B cell (primary cell): ENCODE results near the gene MICALL2. TPM values are rescaled to one million over a fixed set of nuclear protein-coding genes. Genes with fewer than 3 reads are reported as not detected.

Experiments used
- ATAC-seq: fragments of 200-7000 bp; cut with Tn5 transposase; one replicate; pipeline ENCODE4 v1.10.0; 2021; ENCODE audit warnings: low read depth, mild to moderate bottlenecking, moderate number of reproducible peaks, moderate library complexity
- CTCF ChIA-PET: fragments of 350-600 bp; sonication (Branson Sonifier 250); formaldehyde crosslinking; loops from one replicate; lab custom pipeline; 2021; ENCODE audit warnings: antibody characterized with exemption, inconsistent platforms; lab: Charles Lee
- POLR2A ChIA-PET: fragments of 350-600 bp; sonication (Branson Sonifier 250); formaldehyde crosslinking; loops from one replicate; lab custom pipeline; 2021; ENCODE audit warnings: antibody characterized with exemption; lab: Charles Lee
- DNase-seq: peaks from one replicate; pipeline ENCODE4 v3.0.0; 2013
- H2AFZ ChIP-seq: 2 replicates; pipeline ENCODE4 v1.6.1; 2012; ENCODE audit warnings: mild to moderate bottlenecking, low read depth, low read length; ENCODE audit not compliant: insufficient read depth, poor library complexity, severe bottlenecking
- H3K27ac ChIP-seq, 2 donors: 1 replicate in 1 of 2; 2 replicates in 1 of 2; pipeline ENCODE4 v1.5.1; 2012 to 2013; ENCODE audit warnings: low read length in 2 of 2, mild to moderate bottlenecking in 2 of 2, moderate library complexity in 1 of 2
- H3K27me3 ChIP-seq, 4 experiments: fragments of 200-600 bp in 1 of 4; sonication (generic) in 1 of 4; replicated peaks in 1 of 4; 1 replicate in 2 of 4; 2 replicates in 2 of 4; pipeline versions ENCODE4 v1.6.1 to v1.7.0; 2013 to 2016; ENCODE audit warnings: low read length in 3 of 4, mild to moderate bottlenecking in 2 of 4, mixed read lengths in 1 of 4, moderate library complexity in 1 of 4; ENCODE audit not compliant: insufficient read depth in 4 of 4, control insufficient read depth in 3 of 4; ENCODE audit errors: control extremely low read depth in 1 of 4
- H3K36me3 ChIP-seq, 2 experiments: replicated peaks in 1 of 2; 1 replicate in 1 of 2; 2 replicates in 1 of 2; pipeline versions ENCODE4 v1.6.1 to v1.7.1; 2013; ENCODE audit warnings: low read length in 1 of 2; ENCODE audit not compliant: insufficient read depth in 2 of 2, control insufficient read depth in 1 of 2; ENCODE audit errors: control extremely low read depth in 1 of 2, extremely low read depth in 1 of 2
- H3K4me1 ChIP-seq, 2 donors: fragments of 200-600 bp in 1 of 2; sonication (generic) in 1 of 2; 1 replicate in 1 of 2; 2 replicates in 1 of 2; pipeline versions ENCODE4 v1.5.1 to v1.6.1; 2013 to 2017; ENCODE audit warnings: low read length in 2 of 2; ENCODE audit not compliant: control insufficient read depth in 2 of 2, insufficient read depth in 2 of 2
- H3K4me2 ChIP-seq: replicated peaks from 2 replicates; pipeline ENCODE3; 2012; ENCODE audit warnings: mild to moderate bottlenecking, low read depth, low read length; ENCODE audit not compliant: poor library complexity, severe bottlenecking
- H3K4me3 ChIP-seq, 5 experiments: fragments of 200-600 bp in 1 of 5; sonication (generic) in 1 of 5; 1 replicate in 3 of 5; 2 replicates in 2 of 5; pipeline versions ENCODE4 v1.5.1 to v1.7.0; 2011 to 2016; ENCODE audit warnings: low read length in 4 of 5, mild to moderate bottlenecking in 4 of 5, low read depth in 2 of 5, control low read depth in 1 of 5, moderate library complexity in 1 of 5; ENCODE audit not compliant: insufficient read depth in 1 of 5; ENCODE audit errors: control extremely low read depth in 1 of 5, extremely low read depth in 1 of 5
- H3K79me2 ChIP-seq: fragments of 200-600 bp; sonication (generic); one replicate; pipeline ENCODE4 v1.6.0; 2016; ENCODE audit warnings: low read length; ENCODE audit not compliant: control insufficient read depth, insufficient read depth
- H3K9ac ChIP-seq: fragments of 200-600 bp; sonication (generic); 2 replicates; pipeline ENCODE4 v1.6.1; 2017; ENCODE audit warnings: mild to moderate bottlenecking, low read length, moderate library complexity
- H3K9me3 ChIP-seq, 3 donors: one replicate each; pipeline versions ENCODE4 v1.6.1 to v1.7.1; 2013; ENCODE audit warnings: low read length in 2 of 3; ENCODE audit not compliant: control insufficient read depth in 2 of 3, insufficient read depth in 1 of 3; ENCODE audit errors: control extremely low read depth in 1 of 3
- H4K20me1 ChIP-seq: 2 replicates; pipeline ENCODE4 v1.6.0; 2012; ENCODE audit warnings: mild to moderate bottlenecking, low read length; ENCODE audit not compliant: insufficient read depth, control insufficient read depth, poor library complexity, severe bottlenecking
- H3K27ac Mint-ChIP-seq: one replicate; pipeline ENCODE4 v1.8.0; 2021; ENCODE audit warnings: mixed read lengths
- H3K27me3 Mint-ChIP-seq: one replicate; pipeline ENCODE4 v1.8.0; 2021; ENCODE audit warnings: mixed read lengths
- H3K4me1 Mint-ChIP-seq: one replicate; pipeline ENCODE4 v1.8.0; 2021; ENCODE audit warnings: mixed read lengths
- H3K4me3 Mint-ChIP-seq: one replicate; pipeline ENCODE4 v1.8.0; 2021; ENCODE audit warnings: mixed read lengths
- H3K9me3 Mint-ChIP-seq: one replicate; pipeline ENCODE4 v1.8.0; 2022; ENCODE audit warnings: mixed read lengths; ENCODE audit not compliant: insufficient read depth
- CTCF ChIP-seq: fragments of 200-600 bp; IDR thresholded peaks from one replicate; pipeline ENCODE4 v1.8.0; 2022; ENCODE audit warnings: antibody characterized with exemption, mild to moderate bottlenecking
- EZH2 ChIP-seq: IDR thresholded peaks from 2 replicates; pipeline ENCODE4 v1.6.1; 2012; ENCODE audit warnings: borderline replicate concordance, low read depth, mild to moderate bottlenecking, moderate library complexity, low read length; ENCODE audit not compliant: insufficient read depth, poor library complexity, severe bottlenecking
- WGBS: methylation state at CpG from one replicate; pipeline ENCODE4 v1.1.5; 2013; ENCODE audit warnings: missing lambda C conversion rate; ENCODE audit not compliant: insufficient coverage; 5-methylcytosine and 5-hydroxymethylcytosine counted together
- intact Hi-C: fragments of 100-400 bp; cut with micrococcal nuclease; formaldehyde crosslinking; loops from one replicate; pipeline ENCODE4 v1.10.0; 2022
- polyA plus RNA-seq: library from polyadenylated mRNA; depleted of rRNA; stranded (reverse); fragments of >200 nt; gene quantifications from 2 replicates; pipeline ENCODE4 v1.2.3, GENCODE V29; 2012
- total RNA-seq, 2 donors: library from RNA; stranded (reverse); fragments of 120-200 nt in 1 of 2; gene quantifications; 1 replicate in 1 of 2; 2 replicates in 1 of 2; pipeline versions ENCODE4 v1.2.3 to v1.2.4, GENCODE V29; 2013 to 2022

The MICALL2 gene
- total and polyA plus RNA-seq, 2 donors (not counting 1 experiment from before 2014, with no cell fraction given) = 0.85 to 0.94 TPM

GRCh38 chr7:1468203-1468602 lies 8.9 kb upstream of the MICALL2 start:
- TF ChIP-seq CTCF = no peak
- no peak for TF ChIP-seq EZH2
- H3K36me3 ChIP-seq = peaks cover 0 to 15% of the 10 kb centered on the region in 2 experiments
- H3K9ac ChIP-seq = no peak overlapping the region
- POLR2A ChIA-PET = no interaction called here
- H3K27me3 Mint-ChIP-seq = no peaks in the 10 kb centered on the region
- H2AFZ ChIP-seq = no peak overlapping the region
- CTCF ChIA-PET = no interaction called here
- H3K27ac ChIP-seq = no peak overlapping the region
- intact Hi-C loops = no loop called here
- no peak overlapping the region for H3K27ac Mint-ChIP-seq
- no peak overlapping the region for H3K4me2 ChIP-seq
- 96% methylated on average over 10 of the region's 13 CpGs for WGBS
- no peaks in the 10 kb centered on the region for H3K9me3 ChIP-seq
- no peak overlapping the region for H3K4me3 Mint-ChIP-seq
- DNase-seq = no peak
- H3K79me2 ChIP-seq = no peaks in the 10 kb centered on the region
- H4K20me1 ChIP-seq = no peaks in the 10 kb centered on the region
- no peak overlapping the region for H3K4me3 ChIP-seq
- no peaks in the 10 kb centered on the region for H3K4me1 Mint-ChIP-seq
- no peaks in the 10 kb centered on the region for H3K9me3 Mint-ChIP-seq
- H3K4me1 ChIP-seq = no peaks in the 10 kb centered on the region
- ATAC-seq = no peak
- H3K27me3 ChIP-seq = no peaks in the 10 kb centered on the region

- H3K9me3 ChIP-seq = no peaks in the 10 kb centered on the region
- no peak overlapping the region for H2AFZ ChIP-seq
- CTCF ChIA-PET = no interaction called here
- Mint-ChIP-seq H3K27me3 (no peaks in the 10 kb centered on the region), H3K27ac (no peak overlapping the region), H3K9me3 (no peaks in the 10 kb centered on the region), H3K4me3 (no peak overlapping the region), H3K4me1 (peaks cover 4% of the 10 kb centered on the region)
- no peaks in the 10 kb centered on the region for H3K27me3 ChIP-seq
- H3K36me3 ChIP-seq = peaks cover 0 to 8% of the 10 kb centered on the region in 2 experiments
- no peak for ATAC-seq
- 76% methylated on average over 13 of the region's 17 CpGs for WGBS
- no peak overlapping the region for H3K4me3 ChIP-seq
- no peak for DNase-seq
- intact Hi-C loops = no loop called here
- no peak for TF ChIP-seq EZH2
- TF ChIP-seq CTCF = no peak
- POLR2A ChIA-PET = no interaction called here
- no peaks in the 10 kb centered on the region for H3K79me2 ChIP-seq
- no peaks in the 10 kb centered on the region for H4K20me1 ChIP-seq
- H3K4me2 ChIP-seq = no peak overlapping the region
- no peak overlapping the region for H3K27ac ChIP-seq
- no peaks in the 10 kb centered on the region for H3K4me1 ChIP-seq
- no peak overlapping the region for H3K9ac ChIP-seq
These were observed 7.4 kb upstream of the MICALL2 start for GRCh38 chr7:1466524-1467271.
